Loucy (cell line): Measurements from ENCODE around the gene KRTAP10-8.
"Not testable (repeated sequence)": the region's sequence is repeated elsewhere in the genome, so short reads cannot be mapped to it uniquely, and the experiment has no call there.

Experiments
- H2AFZ ChIP-seq: fragments of 200-600 bp; sonication (generic); 2 replicates; pipeline ENCODE4 v1.6.0; 2016; ENCODE audit warnings: antibody characterized with exemption, mild to moderate bottlenecking, low read length, moderate library complexity
- H3F3A ChIP-seq: fragments of 200-600 bp; 2 replicates; pipeline ENCODE4 v1.6.0; 2016; ENCODE audit warnings: antibody characterized with exemption, low read depth, mild to moderate bottlenecking
- H3K27me3 ChIP-seq: fragments of 200-600 bp; sonication (generic); 2 replicates; pipeline ENCODE4 v1.6.1; 2014; ENCODE audit warnings: low read length, mild to moderate bottlenecking; ENCODE audit not compliant: insufficient read depth, poor library complexity, severe bottlenecking
- H3K36me3 ChIP-seq: fragments of 200-600 bp; sonication (generic); 2 replicates; pipeline ENCODE4 v1.6.1; 2016; ENCODE audit warnings: low read length; ENCODE audit not compliant: insufficient read depth
- H3K4me1 ChIP-seq: fragments of 200-600 bp; sonication (generic); 2 replicates; pipeline ENCODE4 v1.5.1; 2014; ENCODE audit warnings: low read length, mild to moderate bottlenecking; ENCODE audit not compliant: insufficient read depth, poor library complexity, severe bottlenecking
- H3K4me2 ChIP-seq: fragments of 200-600 bp; sonication (generic); 2 replicates; pipeline ENCODE4 v1.6.0; 2014; ENCODE audit warnings: antibody characterized with exemption, low read length, low read depth, mild to moderate bottlenecking; ENCODE audit not compliant: poor library complexity, severe bottlenecking
- H3K4me3 ChIP-seq: fragments of 200-600 bp; sonication (generic); 2 replicates; pipeline ENCODE4 v1.5.1; 2014; ENCODE audit warnings: low read length, mild to moderate bottlenecking, mixed read lengths; ENCODE audit not compliant: poor library complexity, severe bottlenecking
- H3K79me2 ChIP-seq: fragments of 200-600 bp; sonication (generic); 2 replicates; pipeline ENCODE4 v1.6.1; 2014; ENCODE audit warnings: low read length; ENCODE audit not compliant: insufficient read depth
- H3K9ac ChIP-seq: fragments of 200-600 bp; sonication (generic); 2 replicates; pipeline ENCODE4 v1.6.0; 2014; ENCODE audit warnings: mild to moderate bottlenecking, low read depth, low read length, moderate library complexity; ENCODE audit not compliant: poor library complexity, severe bottlenecking
- H3K9me2 ChIP-seq: fragments of 200-600 bp; sonication (generic); replicated peaks from 2 replicates; pipeline ENCODE4 v1.6.1; 2016; ENCODE audit warnings: low read depth, low read length, mixed read lengths
- H3K9me3 ChIP-seq: fragments of 200-600 bp; sonication (generic); 2 replicates; pipeline ENCODE4 v1.6.1; 2014; ENCODE audit warnings: mild to moderate bottlenecking, antibody characterized with exemption, low read length, low read depth; ENCODE audit not compliant: insufficient read depth
- H4K20me1 ChIP-seq: fragments of 200-600 bp; sonication (generic); 2 replicates; pipeline ENCODE4 v1.6.0; 2014; ENCODE audit warnings: antibody characterized with exemption, low read length, mild to moderate bottlenecking; ENCODE audit not compliant: insufficient read depth, poor library complexity, severe bottlenecking
- EZH2phosphoT487 ChIP-seq: fragments of 200-600 bp; IDR thresholded peaks from 2 replicates; pipeline ENCODE4 v1.6.1; 2018; ENCODE audit warnings: antibody characterized with exemption, mild to moderate bottlenecking, moderate library complexity, borderline replicate concordance
- TF ChIP-seq, protein P1 (sequence below): fragments of 200-600 bp; sonication (generic); conservative IDR thresholded peaks from 2 replicates; pipeline ENCODE4 v1.5.1; 2014; ENCODE audit warnings: mild to moderate bottlenecking, antibody characterized with exemption, low read length

The KRTAP10-8 gene

DNA sequence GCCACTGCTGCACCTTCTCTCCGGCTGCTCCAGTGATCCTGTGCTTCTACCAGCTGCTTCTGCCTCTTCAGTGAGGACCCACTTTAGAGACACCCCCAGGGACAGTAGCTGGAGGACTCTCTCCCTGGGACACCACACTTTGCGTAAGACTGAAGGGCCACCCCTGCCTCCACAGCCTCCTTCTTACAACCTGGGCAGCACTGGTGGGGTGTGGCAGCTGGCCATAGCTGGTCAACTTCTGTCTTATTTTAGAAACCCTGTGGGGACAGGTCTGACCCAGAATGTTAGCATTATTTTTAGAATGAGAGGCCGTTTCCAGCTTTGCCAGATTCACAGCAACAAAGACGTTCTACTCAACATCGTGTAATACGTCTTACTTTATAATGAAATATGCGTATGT lies 13.9 kb downstream of the KRTAP10-8 start:
- H3K4me2 ChIP-seq, result no peak overlapping the region
- no peak overlapping the region for H2AFZ ChIP-seq
- no peaks in the 10 kb centered on the region for H3F3A ChIP-seq
- H3K4me3 ChIP-seq, result no peak overlapping the region
- no peaks in the 10 kb centered on the region for H3K4me1 ChIP-seq
- no peaks in the 10 kb centered on the region for H3K9me2 ChIP-seq
- TF ChIP-seq, protein P1, sequence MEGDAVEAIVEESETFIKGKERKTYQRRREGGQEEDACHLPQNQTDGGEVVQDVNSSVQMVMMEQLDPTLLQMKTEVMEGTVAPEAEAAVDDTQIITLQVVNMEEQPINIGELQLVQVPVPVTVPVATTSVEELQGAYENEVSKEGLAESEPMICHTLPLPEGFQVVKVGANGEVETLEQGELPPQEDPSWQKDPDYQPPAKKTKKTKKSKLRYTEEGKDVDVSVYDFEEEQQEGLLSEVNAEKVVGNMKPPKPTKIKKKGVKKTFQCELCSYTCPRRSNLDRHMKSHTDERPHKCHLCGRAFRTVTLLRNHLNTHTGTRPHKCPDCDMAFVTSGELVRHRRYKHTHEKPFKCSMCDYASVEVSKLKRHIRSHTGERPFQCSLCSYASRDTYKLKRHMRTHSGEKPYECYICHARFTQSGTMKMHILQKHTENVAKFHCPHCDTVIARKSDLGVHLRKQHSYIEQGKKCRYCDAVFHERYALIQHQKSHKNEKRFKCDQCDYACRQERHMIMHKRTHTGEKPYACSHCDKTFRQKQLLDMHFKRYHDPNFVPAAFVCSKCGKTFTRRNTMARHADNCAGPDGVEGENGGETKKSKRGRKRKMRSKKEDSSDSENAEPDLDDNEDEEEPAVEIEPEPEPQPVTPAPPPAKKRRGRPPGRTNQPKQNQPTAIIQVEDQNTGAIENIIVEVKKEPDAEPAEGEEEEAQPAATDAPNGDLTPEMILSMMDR, result no peak
- no peak for TF ChIP-seq EZH2phosphoT487
- no peak overlapping the region for H3K9ac ChIP-seq
- H4K20me1 ChIP-seq, result no peaks in the 10 kb centered on the region
- no peaks in the 10 kb centered on the region for H3K36me3 ChIP-seq
- peaks cover 17% of the 10 kb centered on the region; the same call in 1 of the 2 replicates for H3K9me3 ChIP-seq
- H3K79me2 ChIP-seq, result no peaks in the 10 kb centered on the region
- H3K27me3 ChIP-seq, result no peaks in the 10 kb centered on the region

DNA sequence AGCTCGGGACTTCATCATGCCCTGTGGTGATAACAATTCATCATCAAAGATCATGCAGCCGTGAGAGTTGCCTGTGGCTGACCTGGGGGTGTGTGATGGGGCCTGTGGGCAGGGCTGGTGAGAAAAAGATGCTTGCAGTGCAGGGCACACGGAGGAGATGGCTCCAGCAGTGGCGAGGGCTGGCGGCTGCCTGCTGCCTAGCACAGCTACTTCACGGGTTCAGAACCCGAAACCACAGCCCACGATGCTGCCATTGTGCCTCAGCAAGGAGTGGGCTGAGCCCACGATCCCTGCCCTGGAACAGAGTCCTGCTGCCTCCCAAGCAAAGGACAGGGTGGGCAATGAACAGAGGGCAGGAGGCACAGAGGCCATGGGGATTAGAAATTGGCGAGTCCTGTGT lies 14.4 kb downstream of the KRTAP10-8 start:
- H3K4me2 ChIP-seq, result no peak overlapping the region

DNA sequence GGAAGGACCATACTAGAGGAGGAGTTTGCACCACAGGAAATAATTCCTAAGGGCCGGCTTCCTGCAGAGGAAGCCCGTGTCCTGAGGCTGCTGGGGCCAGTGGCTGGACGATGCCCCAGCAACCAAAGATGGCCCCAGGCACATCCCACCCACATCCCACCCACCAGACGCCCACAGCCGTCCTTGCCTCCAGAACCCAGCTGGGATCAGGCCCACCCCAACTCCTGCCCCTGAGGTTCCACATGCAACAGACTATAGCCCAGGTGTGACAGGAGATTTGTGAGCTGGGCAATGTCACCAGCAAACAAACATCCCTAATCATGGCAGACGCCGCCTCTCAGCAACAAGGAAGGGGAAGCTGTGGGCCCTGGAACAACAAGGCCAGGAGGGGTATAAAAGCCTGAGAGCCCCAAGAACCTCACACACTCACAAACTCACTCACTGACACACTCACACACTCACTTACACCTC lies 14.8 kb downstream of the KRTAP10-8 start, which contains the start of gene KRTAP10-9:
KRTAP10-9 (plus strand) TSS at position 421 of the 471 bp plus-strand sequence. CDS start 79 bp downstream, outside the sequence.
- no peak within 1 kb of the TSS for H3K9ac ChIP-seq

More for the DNA sequence above, 14.4 kb downstream of the KRTAP10-8 start:
- Histone ChIP-seq H3K9ac (no peak overlapping the region), H3K9me2 (no peaks in the 10 kb centered on the region), H3K79me2 (no peaks in the 10 kb centered on the region), H3K36me3 (no peaks in the 10 kb centered on the region), H4K20me1 (no peaks in the 10 kb centered on the region), H3K9me3 (peaks cover 19% of the 10 kb centered on the region; the same call in 1 of the 2 replicates), H3F3A (no peaks in the 10 kb centered on the region), H3K4me1 (no peaks in the 10 kb centered on the region), H3K27me3 (no peaks in the 10 kb centered on the region), H2AFZ (no peak overlapping the region), H3K4me3 (no peak overlapping the region)
- TF ChIP-seq, protein P1, result no peak

DNA sequence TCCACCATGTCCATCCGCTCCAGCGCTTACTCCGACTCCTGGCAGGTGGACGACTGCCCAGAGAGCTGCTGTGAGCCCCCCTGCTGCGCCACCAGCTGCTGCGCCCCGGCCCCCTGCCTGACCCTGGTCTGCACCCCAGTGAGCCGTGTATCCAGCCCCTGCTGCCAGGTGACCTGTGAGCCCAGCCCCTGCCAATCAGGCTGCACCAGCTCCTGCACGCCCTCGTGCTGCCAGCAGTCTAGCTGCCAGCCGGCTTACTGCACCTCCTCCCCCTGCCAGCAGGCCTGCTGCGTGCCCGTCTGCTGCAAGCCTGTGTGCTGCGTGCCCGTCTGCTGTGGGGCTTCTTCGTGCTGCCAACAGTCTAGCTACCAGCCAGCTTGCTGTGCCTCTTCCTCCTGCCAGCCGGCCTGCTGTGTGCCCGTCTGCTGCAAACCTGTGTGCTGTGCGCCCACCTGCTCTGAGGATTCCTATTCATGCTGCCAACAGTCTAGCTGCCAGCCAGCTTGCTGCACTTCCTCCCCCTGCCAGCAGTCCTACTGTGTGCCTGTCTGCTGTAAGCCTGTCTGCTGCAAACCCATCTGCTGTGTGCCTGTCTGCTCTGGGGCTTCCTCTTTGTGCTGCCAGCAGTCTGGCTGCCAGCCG lies 15.4 kb downstream of the KRTAP10-8 start:
- H4K20me1 ChIP-seq, H3K27me3 ChIP-seq, H3K4me3 ChIP-seq, H3K36me3 ChIP-seq, H3K4me2 ChIP-seq, H3K9me2 ChIP-seq, H3F3A ChIP-seq, H3K79me2 ChIP-seq, H3K9ac ChIP-seq, H2AFZ ChIP-seq, H3K4me1 ChIP-seq: not testable (repeated sequence)
- H3K9me3 ChIP-seq, result peaks cover 21% of the 10 kb centered on the region; the same call in 1 of the 2 replicates

More for the DNA sequence above, 14.8 kb downstream of the KRTAP10-8 start, which contains the start of gene KRTAP10-9:
- Histone ChIP-seq H3K4me1 (no peaks in the 10 kb centered on the region), H3F3A (no peaks in the 10 kb centered on the region), H3K79me2 (no peaks in the 10 kb centered on the region), H3K9me3 (peaks cover 19% of the 10 kb centered on the region; the same call in 1 of the 2 replicates), H2AFZ (no peak within 1 kb of the TSS), H4K20me1 (no peaks in the 10 kb centered on the region), H3K36me3 (no peaks in the 10 kb centered on the region), H3K9me2 (no peaks in the 10 kb centered on the region), H3K4me3 (no peak within 1 kb of the TSS), H3K4me2 (no peak within 1 kb of the TSS), H3K27me3 (no peaks in the 10 kb centered on the region)
- TF ChIP-seq, protein P1, result no peak
- TF ChIP-seq EZH2phosphoT487, result no peak

DNA sequence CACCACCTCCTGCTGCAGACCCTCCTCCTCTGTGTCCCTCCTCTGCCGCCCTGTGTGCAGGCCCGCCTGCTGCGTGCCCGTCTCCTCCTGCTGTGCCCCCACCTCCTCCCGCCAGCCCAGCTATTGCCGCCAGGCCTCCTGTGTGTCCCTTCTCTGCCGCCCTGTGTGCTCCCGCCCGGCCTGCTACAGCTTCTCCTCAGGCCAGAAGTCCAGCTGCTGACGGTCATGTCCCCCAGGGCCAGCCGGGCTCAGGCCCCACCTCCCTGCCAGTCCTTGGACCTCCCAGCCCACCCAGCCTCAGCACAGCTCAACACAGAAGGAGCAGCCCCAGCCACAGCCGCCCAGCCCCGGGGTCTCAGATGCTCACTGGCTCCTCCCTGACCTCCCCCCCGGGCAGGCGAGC lies 16.0 kb downstream of the KRTAP10-8 start:
- not testable (repeated sequence) for H3K9ac ChIP-seq, H3K36me3 ChIP-seq, H3K79me2 ChIP-seq, H3K4me3 ChIP-seq, H3K4me1 ChIP-seq, H3K9me2 ChIP-seq, H3K27me3 ChIP-seq, H3K4me2 ChIP-seq, H3F3A ChIP-seq, H4K20me1 ChIP-seq, H2AFZ ChIP-seq
- peaks cover 22% of the 10 kb centered on the region; the same call in 1 of the 2 replicates for H3K9me3 ChIP-seq
